ENCODE data around the gene VASH1. TPM values are rescaled to one million over a fixed set of nuclear protein-coding genes. Genes with fewer than 3 reads are reported as not detected.

The VASH1 gene
- total and polyA plus RNA-seq, 2 of the 13 experiments (the other 11 are each of a cell fraction or from before 2014, with no cell fraction given) = 0.11 to 0.24 TPM

DNA sequence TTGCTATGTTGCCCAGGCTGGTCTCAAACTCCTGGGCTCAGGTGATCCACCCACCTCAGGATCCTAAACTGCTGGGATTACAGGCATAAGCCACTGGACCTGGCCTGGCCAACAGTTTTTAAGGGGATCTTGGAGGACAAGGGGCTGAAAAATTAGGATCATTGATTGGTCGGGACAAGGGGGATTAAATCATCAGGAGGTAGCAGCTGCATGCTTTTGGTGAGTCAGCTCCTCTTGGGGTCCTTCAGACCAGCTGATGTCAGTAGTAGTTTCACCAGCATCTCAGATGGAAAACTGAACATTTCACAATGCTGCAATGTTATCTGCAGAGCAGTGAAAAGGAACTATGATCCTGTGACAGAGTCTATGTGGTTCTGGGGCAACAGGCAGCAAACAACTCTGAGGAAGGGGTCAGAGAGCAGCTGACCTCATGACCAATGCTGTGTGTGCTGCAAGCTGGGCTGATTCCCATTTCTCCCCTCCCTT is 71.3 kb downstream of the VASH1 start (continued):
- TF ChIP-seq, protein P1, sequence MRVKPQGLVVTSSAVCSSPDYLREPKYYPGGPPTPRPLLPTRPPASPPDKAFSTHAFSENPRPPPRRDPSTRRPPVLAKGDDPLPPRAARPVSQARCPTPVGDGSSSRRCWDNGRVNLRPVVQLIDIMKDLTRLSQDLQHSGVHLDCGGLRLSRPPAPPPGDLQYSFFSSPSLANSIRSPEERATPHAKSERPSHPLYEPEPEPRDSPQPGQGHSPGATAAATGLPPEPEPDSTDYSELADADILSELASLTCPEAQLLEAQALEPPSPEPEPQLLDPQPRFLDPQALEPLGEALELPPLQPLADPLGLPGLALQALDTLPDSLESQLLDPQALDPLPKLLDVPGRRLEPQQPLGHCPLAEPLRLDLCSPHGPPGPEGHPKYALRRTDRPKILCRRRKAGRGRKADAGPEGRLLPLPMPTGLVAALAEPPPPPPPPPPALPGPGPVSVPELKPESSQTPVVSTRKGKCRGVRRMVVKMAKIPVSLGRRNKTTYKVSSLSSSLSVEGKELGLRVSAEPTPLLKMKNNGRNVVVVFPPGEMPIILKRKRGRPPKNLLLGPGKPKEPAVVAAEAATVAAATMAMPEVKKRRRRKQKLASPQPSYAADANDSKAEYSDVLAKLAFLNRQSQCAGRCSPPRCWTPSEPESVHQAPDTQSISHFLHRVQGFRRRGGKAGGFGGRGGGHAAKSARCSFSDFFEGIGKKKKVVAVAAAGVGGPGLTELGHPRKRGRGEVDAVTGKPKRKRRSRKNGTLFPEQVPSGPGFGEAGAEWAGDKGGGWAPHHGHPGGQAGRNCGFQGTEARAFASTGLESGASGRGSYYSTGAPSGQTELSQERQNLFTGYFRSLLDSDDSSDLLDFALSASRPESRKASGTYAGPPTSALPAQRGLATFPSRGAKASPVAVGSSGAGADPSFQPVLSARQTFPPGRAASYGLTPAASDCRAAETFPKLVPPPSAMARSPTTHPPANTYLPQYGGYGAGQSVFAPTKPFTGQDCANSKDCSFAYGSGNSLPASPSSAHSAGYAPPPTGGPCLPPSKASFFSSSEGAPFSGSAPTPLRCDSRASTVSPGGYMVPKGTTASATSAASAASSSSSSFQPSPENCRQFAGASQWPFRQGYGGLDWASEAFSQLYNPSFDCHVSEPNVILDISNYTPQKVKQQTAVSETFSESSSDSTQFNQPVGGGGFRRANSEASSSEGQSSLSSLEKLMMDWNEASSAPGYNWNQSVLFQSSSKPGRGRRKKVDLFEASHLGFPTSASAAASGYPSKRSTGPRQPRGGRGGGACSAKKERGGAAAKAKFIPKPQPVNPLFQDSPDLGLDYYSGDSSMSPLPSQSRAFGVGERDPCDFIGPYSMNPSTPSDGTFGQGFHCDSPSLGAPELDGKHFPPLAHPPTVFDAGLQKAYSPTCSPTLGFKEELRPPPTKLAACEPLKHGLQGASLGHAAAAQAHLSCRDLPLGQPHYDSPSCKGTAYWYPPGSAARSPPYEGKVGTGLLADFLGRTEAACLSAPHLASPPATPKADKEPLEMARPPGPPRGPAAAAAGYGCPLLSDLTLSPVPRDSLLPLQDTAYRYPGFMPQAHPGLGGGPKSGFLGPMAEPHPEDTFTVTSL (CRISPR knock-in tag; IDR thresholded peaks at IDR 0.05; ENCODE audit: borderline replicate concordance) = peak; percentile 85
- TF ChIP-seq ZNF558 (CRISPR knock-in tag; IDR thresholded peaks at IDR 0.05; ENCODE audit: borderline replicate concordance) (no peak), SMYD3 (CRISPR knock-in tag; IDR thresholded peaks at IDR 0.05) (no peak), NFATC3 (CRISPR knock-in tag; IDR thresholded peaks at IDR 0.05) (no peak), ZNF496 (CRISPR knock-in tag; IDR thresholded peaks at IDR 0.05; ENCODE audit: insufficient replicate concordance) (no peak), HHEX (CRISPR knock-in tag; IDR thresholded peaks at IDR 0.05) (no peak), TAF15 (IDR thresholded peaks at IDR 0.05; ENCODE audit: low read depth, low read length, poor library complexity, severe bottlenecking) (no peak), SAP130 (CRISPR knock-in tag; IDR thresholded peaks at IDR 0.05; ENCODE audit: low read depth) (peak; percentile 72), KDM5A (IDR thresholded peaks at IDR 0.05; ENCODE audit: borderline replicate concordance, low read length) (no peak), KMT2A (CRISPR knock-in tag; IDR thresholded peaks at IDR 0.05) (no peak), AKAP8 (CRISPR knock-in tag; IDR thresholded peaks at IDR 0.05) (no peak), NFIC (IDR thresholded peaks at IDR 0.05; ENCODE audit: low read length) (no peak)
- TF ChIP-seq, protein P2, sequence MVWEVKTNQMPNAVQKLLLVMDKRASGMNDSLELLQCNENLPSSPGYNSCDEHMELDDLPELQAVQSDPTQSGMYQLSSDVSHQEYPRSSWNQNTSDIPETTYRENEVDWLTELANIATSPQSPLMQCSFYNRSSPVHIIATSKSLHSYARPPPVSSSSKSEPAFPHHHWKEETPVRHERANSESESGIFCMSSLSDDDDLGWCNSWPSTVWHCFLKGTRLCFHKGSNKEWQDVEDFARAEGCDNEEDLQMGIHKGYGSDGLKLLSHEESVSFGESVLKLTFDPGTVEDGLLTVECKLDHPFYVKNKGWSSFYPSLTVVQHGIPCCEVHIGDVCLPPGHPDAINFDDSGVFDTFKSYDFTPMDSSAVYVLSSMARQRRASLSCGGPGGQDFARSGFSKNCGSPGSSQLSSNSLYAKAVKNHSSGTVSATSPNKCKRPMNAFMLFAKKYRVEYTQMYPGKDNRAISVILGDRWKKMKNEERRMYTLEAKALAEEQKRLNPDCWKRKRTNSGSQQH (CRISPR knock-in tag; IDR thresholded peaks at IDR 0.05; ENCODE audit: low read depth) = no peak
- TF ChIP-seq, protein P3, sequence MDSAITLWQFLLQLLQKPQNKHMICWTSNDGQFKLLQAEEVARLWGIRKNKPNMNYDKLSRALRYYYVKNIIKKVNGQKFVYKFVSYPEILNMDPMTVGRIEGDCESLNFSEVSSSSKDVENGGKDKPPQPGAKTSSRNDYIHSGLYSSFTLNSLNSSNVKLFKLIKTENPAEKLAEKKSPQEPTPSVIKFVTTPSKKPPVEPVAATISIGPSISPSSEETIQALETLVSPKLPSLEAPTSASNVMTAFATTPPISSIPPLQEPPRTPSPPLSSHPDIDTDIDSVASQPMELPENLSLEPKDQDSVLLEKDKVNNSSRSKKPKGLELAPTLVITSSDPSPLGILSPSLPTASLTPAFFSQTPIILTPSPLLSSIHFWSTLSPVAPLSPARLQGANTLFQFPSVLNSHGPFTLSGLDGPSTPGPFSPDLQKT (CRISPR knock-in tag; IDR thresholded peaks at IDR 0.05; ENCODE audit: borderline replicate concordance) = no peak
- TF ChIP-seq, protein P4, sequence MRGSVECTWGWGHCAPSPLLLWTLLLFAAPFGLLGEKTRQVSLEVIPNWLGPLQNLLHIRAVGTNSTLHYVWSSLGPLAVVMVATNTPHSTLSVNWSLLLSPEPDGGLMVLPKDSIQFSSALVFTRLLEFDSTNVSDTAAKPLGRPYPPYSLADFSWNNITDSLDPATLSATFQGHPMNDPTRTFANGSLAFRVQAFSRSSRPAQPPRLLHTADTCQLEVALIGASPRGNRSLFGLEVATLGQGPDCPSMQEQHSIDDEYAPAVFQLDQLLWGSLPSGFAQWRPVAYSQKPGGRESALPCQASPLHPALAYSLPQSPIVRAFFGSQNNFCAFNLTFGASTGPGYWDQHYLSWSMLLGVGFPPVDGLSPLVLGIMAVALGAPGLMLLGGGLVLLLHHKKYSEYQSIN (CRISPR knock-in tag; IDR thresholded peaks at IDR 0.05; ENCODE audit: borderline replicate concordance) = no peak
- TF ChIP-seq, protein P5, sequence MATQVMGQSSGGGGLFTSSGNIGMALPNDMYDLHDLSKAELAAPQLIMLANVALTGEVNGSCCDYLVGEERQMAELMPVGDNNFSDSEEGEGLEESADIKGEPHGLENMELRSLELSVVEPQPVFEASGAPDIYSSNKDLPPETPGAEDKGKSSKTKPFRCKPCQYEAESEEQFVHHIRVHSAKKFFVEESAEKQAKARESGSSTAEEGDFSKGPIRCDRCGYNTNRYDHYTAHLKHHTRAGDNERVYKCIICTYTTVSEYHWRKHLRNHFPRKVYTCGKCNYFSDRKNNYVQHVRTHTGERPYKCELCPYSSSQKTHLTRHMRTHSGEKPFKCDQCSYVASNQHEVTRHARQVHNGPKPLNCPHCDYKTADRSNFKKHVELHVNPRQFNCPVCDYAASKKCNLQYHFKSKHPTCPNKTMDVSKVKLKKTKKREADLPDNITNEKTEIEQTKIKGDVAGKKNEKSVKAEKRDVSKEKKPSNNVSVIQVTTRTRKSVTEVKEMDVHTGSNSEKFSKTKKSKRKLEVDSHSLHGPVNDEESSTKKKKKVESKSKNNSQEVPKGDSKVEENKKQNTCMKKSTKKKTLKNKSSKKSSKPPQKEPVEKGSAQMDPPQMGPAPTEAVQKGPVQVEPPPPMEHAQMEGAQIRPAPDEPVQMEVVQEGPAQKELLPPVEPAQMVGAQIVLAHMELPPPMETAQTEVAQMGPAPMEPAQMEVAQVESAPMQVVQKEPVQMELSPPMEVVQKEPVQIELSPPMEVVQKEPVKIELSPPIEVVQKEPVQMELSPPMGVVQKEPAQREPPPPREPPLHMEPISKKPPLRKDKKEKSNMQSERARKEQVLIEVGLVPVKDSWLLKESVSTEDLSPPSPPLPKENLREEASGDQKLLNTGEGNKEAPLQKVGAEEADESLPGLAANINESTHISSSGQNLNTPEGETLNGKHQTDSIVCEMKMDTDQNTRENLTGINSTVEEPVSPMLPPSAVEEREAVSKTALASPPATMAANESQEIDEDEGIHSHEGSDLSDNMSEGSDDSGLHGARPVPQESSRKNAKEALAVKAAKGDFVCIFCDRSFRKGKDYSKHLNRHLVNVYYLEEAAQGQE (IDR thresholded peaks at IDR 0.05; ENCODE audit: borderline replicate concordance in 1 of 2, low read depth in 1 of 2, low read length in 2 of 2) = no peak
